ENCODE data around the gene CEP192. TPM values are rescaled to one million over a fixed set of nuclear protein-coding genes. Genes with fewer than 3 reads are reported as not detected.
"Not testable (repeated sequence)": the region's sequence is repeated elsewhere in the genome, so short reads cannot be mapped to it uniquely, and the experiment has no call there.

The CEP192 gene
- total and polyA plus RNA-seq, 4 donors = 12.7 to 31.4 (median 17.2) TPM

GRCh38 chr18:13054336-13054735 lies 63.2 kb downstream of the CEP192 start:
- no peaks in the 10 kb centered on the region for H3K4me1 ChIP-seq (ENCODE audit: control insufficient read depth in 1 of 2, insufficient read depth in 2 of 2, low read length in 2 of 2)
- 89 to 95% methylated on average over 2 of the region's 2 CpGs for WGBS, 2 donors

GRCh38 chr18:13061630-13062189 lies 70.5 kb downstream of the CEP192 start:
- intact Hi-C loops (cut with DNase I) = no loop called here
- H3K4me1 ChIP-seq (ENCODE audit: control insufficient read depth in 1 of 2, insufficient read depth in 2 of 2, low read length in 2 of 2) = no peaks in the 10 kb centered on the region
- DNase-seq (no peak), ATAC-seq (ENCODE audit: low FRiP score) (no peak)
- WGBS, 2 donors = 85 to 89% methylated on average over 4 of the region's 4 CpGs
- no peak overlapping the region for H3K27ac ChIP-seq (ENCODE audit: low read depth in 1 of 2, low read length in 2 of 2)
- H3K27me3 ChIP-seq (ENCODE audit: control insufficient read depth in 1 of 2, insufficient read depth in 2 of 2, low read length in 1 of 2) = no peaks in the 10 kb centered on the region
- no peaks in the 10 kb centered on the region for H3K9me3 ChIP-seq (ENCODE audit: control insufficient read depth, low read length)
- no peak overlapping the region for H3K4me3 ChIP-seq (ENCODE audit: low read length in 2 of 2)
- peaks cover 0 to 6% of the 10 kb centered on the region in 2 donors for H3K36me3 ChIP-seq (ENCODE audit: control insufficient read depth in 1 of 2, insufficient read depth in 2 of 2, low read length in 1 of 2)

More at GRCh38 chr18:13054336-13054735, 63.2 kb downstream of the CEP192 start:
- intact Hi-C loops (cut with DNase I) = no loop called here
- H3K27me3 ChIP-seq (ENCODE audit: control insufficient read depth in 1 of 2, insufficient read depth in 2 of 2, low read length in 1 of 2) = no peaks in the 10 kb centered on the region
- no peak overlapping the region for H3K4me3 ChIP-seq (ENCODE audit: low read length in 2 of 2)
- ATAC-seq (ENCODE audit: low FRiP score) = no peak
- peaks cover 0 to 19% of the 10 kb centered on the region in 2 donors for H3K36me3 ChIP-seq (ENCODE audit: control insufficient read depth in 1 of 2, insufficient read depth in 2 of 2, low read length in 1 of 2)
- H3K27ac ChIP-seq (ENCODE audit: low read depth in 1 of 2, low read length in 2 of 2) = no peak overlapping the region
- no peaks in the 10 kb centered on the region for H3K9me3 ChIP-seq (ENCODE audit: control insufficient read depth, low read length)
- no peak for DNase-seq

GRCh38 chr18:13067124-13067523 lies 76.0 kb downstream of the CEP192 start:
- no peak for DNase-seq
- intact Hi-C loops (cut with DNase I) = no loop called here
- Histone ChIP-seq H3K27ac (ENCODE audit: low read depth in 1 of 2, low read length in 2 of 2) (no peak overlapping the region), H3K9me3 (ENCODE audit: control insufficient read depth, low read length) (no peaks in the 10 kb centered on the region), H3K4me3 (ENCODE audit: low read length in 2 of 2) (no peak overlapping the region), H3K4me1 (ENCODE audit: control insufficient read depth in 1 of 2, insufficient read depth in 2 of 2, low read length in 2 of 2) (no peaks in the 10 kb centered on the region), H3K36me3 (ENCODE audit: control insufficient read depth in 1 of 2, insufficient read depth in 2 of 2, low read length in 1 of 2) (peaks cover 3 to 7% of the 10 kb centered on the region in 2 donors), H3K27me3 (ENCODE audit: control insufficient read depth in 1 of 2, insufficient read depth in 2 of 2, low read length in 1 of 2) (no peaks in the 10 kb centered on the region)
- 72 to 87% methylated on average over 4 of the region's 4 CpGs for WGBS, 2 donors
- no peak for ATAC-seq (ENCODE audit: low FRiP score)

GRCh38 chr18:13067966-13068365 lies 76.8 kb downstream of the CEP192 start:
- Histone ChIP-seq H3K4me3 (ENCODE audit: low read length in 2 of 2) (no peak overlapping the region), H3K9me3 (ENCODE audit: control insufficient read depth, low read length) (no peaks in the 10 kb centered on the region), H3K27ac (ENCODE audit: low read depth in 1 of 2, low read length in 2 of 2) (no peak overlapping the region), H3K4me1 (ENCODE audit: control insufficient read depth in 1 of 2, insufficient read depth in 2 of 2, low read length in 2 of 2) (no peaks in the 10 kb centered on the region), H3K27me3 (ENCODE audit: control insufficient read depth in 1 of 2, insufficient read depth in 2 of 2, low read length in 1 of 2) (no peaks in the 10 kb centered on the region), H3K36me3 (ENCODE audit: control insufficient read depth in 1 of 2, insufficient read depth in 2 of 2, low read length in 1 of 2) (peaks cover 3 to 7% of the 10 kb centered on the region in 2 donors)
- no peak for DNase-seq
- intact Hi-C loops (cut with DNase I) = no loop called here
- ATAC-seq (ENCODE audit: low FRiP score) = no peak
- WGBS, 2 donors = 84 to 88% methylated on average over 7 of the region's 7 CpGs

GRCh38 chr18:13070460-13070859 lies 79.3 kb downstream of the CEP192 start:
- Histone ChIP-seq H3K36me3 (ENCODE audit: control insufficient read depth in 1 of 2, insufficient read depth in 2 of 2, low read length in 1 of 2) (peaks cover 3 to 9% of the 10 kb centered on the region in 2 donors), H3K27ac (ENCODE audit: low read depth in 1 of 2, low read length in 2 of 2) (no peak overlapping the region), H3K4me1 (ENCODE audit: control insufficient read depth in 1 of 2, insufficient read depth in 2 of 2, low read length in 2 of 2) (no peaks in the 10 kb centered on the region), H3K27me3 (ENCODE audit: control insufficient read depth in 1 of 2, insufficient read depth in 2 of 2, low read length in 1 of 2) (no peaks in the 10 kb centered on the region), H3K4me3 (ENCODE audit: low read length in 2 of 2) (no peak overlapping the region), H3K9me3 (ENCODE audit: control insufficient read depth, low read length) (no peaks in the 10 kb centered on the region)
- DNase-seq (no peak), ATAC-seq (ENCODE audit: low FRiP score) (no peak)
- intact Hi-C loops (cut with DNase I) = no loop called here
- 88 to 91% methylated on average over 5 of the region's 5 CpGs for WGBS, 2 donors

- H3K9me3 ChIP-seq (ENCODE audit: control insufficient read depth, low read length) = no peaks in the 10 kb centered on the region
- no peak overlapping the region for H3K4me3 ChIP-seq (ENCODE audit: low read length in 2 of 2)
- no peaks in the 10 kb centered on the region for H3K4me1 ChIP-seq (ENCODE audit: control insufficient read depth in 1 of 2, insufficient read depth in 2 of 2, low read length in 2 of 2)
- peak in 1 of 2 donors; percentile 63 for DNase-seq
- H3K27me3 ChIP-seq (ENCODE audit: control insufficient read depth in 1 of 2, insufficient read depth in 2 of 2, low read length in 1 of 2) = no peaks in the 10 kb centered on the region
- peak; percentile 62 for ATAC-seq (ENCODE audit: low FRiP score)
- H3K36me3 ChIP-seq (ENCODE audit: control insufficient read depth in 1 of 2, insufficient read depth in 2 of 2, low read length in 1 of 2) = peaks cover 0 to 2% of the 10 kb centered on the region in 2 donors
- 3 to 6% methylated on average over 9 of the region's 9 CpGs for WGBS, 2 donors
- no peak overlapping the region for H3K27ac ChIP-seq (ENCODE audit: low read depth in 1 of 2, low read length in 2 of 2)
- intact Hi-C loops (cut with DNase I) = no loop called here
Measured at GRCh38 chr18:13076886-13077285, 85.7 kb downstream of the CEP192 start.

- no peak overlapping the region for H3K27ac ChIP-seq (ENCODE audit: low read depth in 1 of 2, low read length in 2 of 2)
- H3K36me3 ChIP-seq (ENCODE audit: control insufficient read depth in 1 of 2, insufficient read depth in 2 of 2, low read length in 1 of 2) = peaks cover 0 to 2% of the 10 kb centered on the region in 2 donors
- intact Hi-C loops (cut with DNase I) = no loop called here
- no peaks in the 10 kb centered on the region for H3K27me3 ChIP-seq (ENCODE audit: control insufficient read depth in 1 of 2, insufficient read depth in 2 of 2, low read length in 1 of 2)
- no peaks in the 10 kb centered on the region for H3K9me3 ChIP-seq (ENCODE audit: control insufficient read depth, low read length)
- WGBS, 2 donors = 53 to 60% methylated on average over 2 of the region's 2 CpGs
- ATAC-seq (ENCODE audit: low FRiP score) (no peak), DNase-seq (no peak)
- no peaks in the 10 kb centered on the region for H3K4me1 ChIP-seq (ENCODE audit: control insufficient read depth in 1 of 2, insufficient read depth in 2 of 2, low read length in 2 of 2)
- H3K4me3 ChIP-seq (ENCODE audit: low read length in 2 of 2) = no peak overlapping the region
Measured at GRCh38 chr18:13077473-13077872, 86.3 kb downstream of the CEP192 start.

GRCh38 chr18:13078065-13078464 lies 86.9 kb downstream of the CEP192 start:
- H3K4me3 ChIP-seq (ENCODE audit: low read length in 2 of 2); DNase-seq; H3K4me1 ChIP-seq (ENCODE audit: control insufficient read depth in 1 of 2, insufficient read depth in 2 of 2, low read length in 2 of 2); H3K9me3 ChIP-seq (ENCODE audit: control insufficient read depth, low read length); H3K27me3 ChIP-seq (ENCODE audit: control insufficient read depth in 1 of 2, insufficient read depth in 2 of 2, low read length in 1 of 2); H3K36me3 ChIP-seq (ENCODE audit: control insufficient read depth in 1 of 2, insufficient read depth in 2 of 2, low read length in 1 of 2); H3K27ac ChIP-seq (ENCODE audit: low read depth in 1 of 2, low read length in 2 of 2); ATAC-seq (ENCODE audit: low FRiP score); intact Hi-C loops (cut with DNase I): not testable (repeated sequence)

GRCh38 chr18:13086906-13087305 lies 95.7 kb downstream of the CEP192 start:
- ATAC-seq (ENCODE audit: low FRiP score) (no peak), DNase-seq (no peak)
- Histone ChIP-seq H3K4me1 (ENCODE audit: control insufficient read depth in 1 of 2, insufficient read depth in 2 of 2, low read length in 2 of 2) (no peaks in the 10 kb centered on the region), H3K36me3 (ENCODE audit: control insufficient read depth in 1 of 2, insufficient read depth in 2 of 2, low read length in 1 of 2) (peaks cover 0 to 3% of the 10 kb centered on the region in 2 donors), H3K27me3 (ENCODE audit: control insufficient read depth in 1 of 2, insufficient read depth in 2 of 2, low read length in 1 of 2) (no peaks in the 10 kb centered on the region), H3K4me3 (ENCODE audit: low read length in 2 of 2) (no peak overlapping the region), H3K9me3 (ENCODE audit: control insufficient read depth, low read length) (no peaks in the 10 kb centered on the region), H3K27ac (ENCODE audit: low read depth in 1 of 2, low read length in 2 of 2) (no peak overlapping the region)
- intact Hi-C loops (cut with DNase I) = no loop called here
- WGBS, 2 donors = 94 to 99% methylated on average over 4 of the region's 4 CpGs
